MM.1S (cell line): ENCODE results near the gene CPVL.

Experiments used
- DNase-seq: peaks from one replicate; pipeline ENCODE4 v3.0.0-alpha.2; 2015
- H2AFZ ChIP-seq: fragments of 300-600 bp; sonication (generic); 2 replicates; pipeline ENCODE4 v1.6.0; 2016; ENCODE audit warnings: antibody characterized with exemption, low read length
- H3F3A ChIP-seq: fragments of 300-600 bp; sonication (generic); 2 replicates; pipeline ENCODE4 v1.6.1; 2016; ENCODE audit warnings: mild to moderate bottlenecking, antibody characterized with exemption, low read length, moderate library complexity, mixed read lengths; ENCODE audit not compliant: insufficient read depth
- H3K27ac ChIP-seq: fragments of 300-600 bp; sonication (generic); 2 replicates; pipeline ENCODE4 v1.5.1; 2016; ENCODE audit warnings: mild to moderate bottlenecking, low read length
- H3K27me3 ChIP-seq: fragments of 300-600 bp; sonication (generic); replicated peaks from 2 replicates; pipeline ENCODE4 v1.6.0; 2016; ENCODE audit warnings: low read length; ENCODE audit not compliant: insufficient read depth
- H3K36me3 ChIP-seq: fragments of 300-600 bp; sonication (generic); replicated peaks from 2 replicates; pipeline ENCODE4 v1.6.1; 2016; ENCODE audit warnings: mild to moderate bottlenecking, low read length, mixed read lengths; ENCODE audit not compliant: insufficient read depth
- H3K4me1 ChIP-seq: fragments of 300-600 bp; sonication (generic); 2 replicates; pipeline ENCODE4 v1.6.1; 2016; ENCODE audit warnings: low read length, mixed read lengths
- H3K4me2 ChIP-seq: fragments of 300-600 bp; sonication (generic); 2 replicates; pipeline ENCODE4 v1.6.0; 2016; ENCODE audit warnings: low read depth, low read length
- H3K4me3 ChIP-seq: fragments of 300-600 bp; sonication (generic); 2 replicates; pipeline ENCODE4 v1.5.1; 2016; ENCODE audit warnings: low read length, mixed read lengths
- H3K79me2 ChIP-seq: fragments of 300-600 bp; sonication (generic); 2 replicates; pipeline ENCODE4 v1.6.1; 2016; ENCODE audit warnings: mixed run types, low read length, mixed read lengths
- H3K9ac ChIP-seq: fragments of 300-600 bp; sonication (generic); 2 replicates; pipeline ENCODE4 v1.6.1; 2016; ENCODE audit warnings: low read length, mixed read lengths
- H3K9me2 ChIP-seq: fragments of 300-600 bp; sonication (generic); replicated peaks from 2 replicates; pipeline ENCODE4 v1.6.1; 2016; ENCODE audit warnings: mild to moderate bottlenecking, low read length, mixed read lengths; ENCODE audit not compliant: insufficient read depth
- H3K9me3 ChIP-seq: fragments of 300-600 bp; sonication (generic); replicated peaks from 2 replicates; pipeline ENCODE4 v1.6.1; 2016; ENCODE audit warnings: mild to moderate bottlenecking, low read length, mixed read lengths; ENCODE audit not compliant: insufficient read depth
- H4K20me1 ChIP-seq: fragments of 300-600 bp; sonication (generic); 2 replicates; pipeline ENCODE4 v1.6.1; 2016; ENCODE audit warnings: mild to moderate bottlenecking, low read length, moderate library complexity, mixed read lengths; ENCODE audit not compliant: insufficient read depth
- EZH2 ChIP-seq: fragments of 300-600 bp; sonication (generic); optimal IDR thresholded peaks from 2 replicates; pipeline ENCODE3; 2017; ENCODE audit warnings: low read depth, mild to moderate bottlenecking, antibody characterized with exemption, low read length, mixed read lengths
- EZH2phosphoT487 ChIP-seq: fragments of 300-600 bp; sonication (generic); IDR thresholded peaks from 2 replicates; pipeline ENCODE4 v1.6.1; 2018; ENCODE audit warnings: antibody characterized with exemption, low read length
- TF ChIP-seq, protein P1 (sequence below): fragments of 300-600 bp; sonication (generic); IDR thresholded peaks from 2 replicates; pipeline ENCODE4 v1.5.1; 2016; ENCODE audit warnings: antibody characterized with exemption, low read length, mixed read lengths

CPVL gene

DNA sequence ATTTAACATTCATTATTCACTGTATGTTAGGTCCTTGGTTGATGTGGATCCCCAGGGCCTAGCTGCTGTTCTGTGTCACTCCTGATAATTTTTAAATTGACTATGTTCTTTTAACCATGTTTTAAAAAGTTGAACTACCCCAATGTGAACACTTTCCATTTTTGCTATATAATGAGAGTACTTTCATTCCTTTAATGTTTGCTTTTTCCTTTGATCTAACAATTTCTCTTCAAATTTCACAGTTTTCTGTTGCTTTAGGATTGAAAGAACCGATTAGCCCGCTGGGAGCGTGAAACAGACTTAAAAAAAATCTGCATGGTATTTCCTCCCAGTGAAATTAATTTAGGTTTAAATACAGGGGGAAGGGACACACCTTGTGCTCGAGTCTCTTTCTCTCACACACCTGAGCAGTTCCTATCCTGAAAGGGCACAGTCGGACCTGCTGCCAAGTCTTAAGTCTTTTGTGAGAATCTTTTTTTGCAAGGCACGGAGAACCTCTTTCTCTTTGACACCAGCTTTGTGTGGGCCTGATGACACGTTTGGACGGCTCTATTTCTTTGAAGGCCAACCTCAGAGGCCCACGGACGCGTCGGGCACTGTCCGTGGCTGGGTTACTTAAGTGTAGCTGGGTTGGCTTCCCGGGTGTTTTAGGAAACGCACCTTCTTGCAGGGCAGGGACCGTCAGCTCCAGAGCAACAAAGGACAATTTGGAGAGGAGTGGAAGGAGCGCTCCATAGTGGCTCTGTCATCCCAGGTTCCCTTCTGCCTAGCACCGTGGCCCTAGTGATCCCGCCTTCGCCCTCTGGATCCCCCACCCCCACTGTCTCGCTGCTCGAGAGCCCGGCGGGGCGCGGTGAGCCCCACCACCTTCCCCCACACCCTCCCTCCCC, 47.2 kb upstream of the CPVL start:
- H4K20me1 ChIP-seq: no peaks in the 10 kb centered on the region
- H3K4me2 ChIP-seq: no peak overlapping the region
- TF ChIP-seq EZH2phosphoT487: no peak
- TF ChIP-seq, protein P1, sequence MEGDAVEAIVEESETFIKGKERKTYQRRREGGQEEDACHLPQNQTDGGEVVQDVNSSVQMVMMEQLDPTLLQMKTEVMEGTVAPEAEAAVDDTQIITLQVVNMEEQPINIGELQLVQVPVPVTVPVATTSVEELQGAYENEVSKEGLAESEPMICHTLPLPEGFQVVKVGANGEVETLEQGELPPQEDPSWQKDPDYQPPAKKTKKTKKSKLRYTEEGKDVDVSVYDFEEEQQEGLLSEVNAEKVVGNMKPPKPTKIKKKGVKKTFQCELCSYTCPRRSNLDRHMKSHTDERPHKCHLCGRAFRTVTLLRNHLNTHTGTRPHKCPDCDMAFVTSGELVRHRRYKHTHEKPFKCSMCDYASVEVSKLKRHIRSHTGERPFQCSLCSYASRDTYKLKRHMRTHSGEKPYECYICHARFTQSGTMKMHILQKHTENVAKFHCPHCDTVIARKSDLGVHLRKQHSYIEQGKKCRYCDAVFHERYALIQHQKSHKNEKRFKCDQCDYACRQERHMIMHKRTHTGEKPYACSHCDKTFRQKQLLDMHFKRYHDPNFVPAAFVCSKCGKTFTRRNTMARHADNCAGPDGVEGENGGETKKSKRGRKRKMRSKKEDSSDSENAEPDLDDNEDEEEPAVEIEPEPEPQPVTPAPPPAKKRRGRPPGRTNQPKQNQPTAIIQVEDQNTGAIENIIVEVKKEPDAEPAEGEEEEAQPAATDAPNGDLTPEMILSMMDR: no peak
- no peaks in the 10 kb centered on the region for H3K9me2 ChIP-seq
- no peaks in the 10 kb centered on the region for H3K27me3 ChIP-seq
- peaks cover 19% of the 10 kb centered on the region for H3F3A ChIP-seq
- no peak overlapping the region for H3K27ac ChIP-seq
- H3K4me3 ChIP-seq: no peak overlapping the region
- no peaks in the 10 kb centered on the region for H3K9me3 ChIP-seq
- no peak for DNase-seq
- H3K79me2 ChIP-seq: no peaks in the 10 kb centered on the region
- H3K4me1 ChIP-seq: peaks cover 16% of the 10 kb centered on the region
- no peak overlapping the region for H3K9ac ChIP-seq
- no peak overlapping the region for H2AFZ ChIP-seq
- no peaks in the 10 kb centered on the region for H3K36me3 ChIP-seq

DNA sequence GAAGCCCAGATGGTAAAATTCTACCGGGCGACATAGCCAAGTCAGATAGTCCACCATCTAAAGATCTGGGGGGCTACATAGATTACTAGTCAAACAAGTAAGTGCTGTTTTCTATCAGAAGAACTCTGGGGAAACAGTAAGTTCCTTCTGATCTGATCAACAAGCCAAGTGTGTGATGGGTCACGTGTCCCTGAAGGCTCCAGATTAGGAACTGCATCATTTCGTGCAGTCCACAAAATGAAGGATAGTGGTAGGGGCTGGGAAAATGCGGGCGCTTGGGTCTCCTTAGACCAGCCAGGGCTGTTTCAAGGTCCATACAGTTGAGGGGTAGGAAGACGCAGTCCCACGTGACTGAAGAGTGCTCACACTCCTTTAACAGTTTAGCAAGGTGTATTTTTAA, 46.5 kb upstream of the CPVL start:
- H3K79me2 ChIP-seq: no peaks in the 10 kb centered on the region
- no peaks in the 10 kb centered on the region for H3K9me2 ChIP-seq
- H3K9me3 ChIP-seq: no peaks in the 10 kb centered on the region
- no peaks in the 10 kb centered on the region for H3K27me3 ChIP-seq
- no peak overlapping the region for H3K9ac ChIP-seq
- H2AFZ ChIP-seq: no peak overlapping the region
- no peaks in the 10 kb centered on the region for H4K20me1 ChIP-seq
- H3K4me2 ChIP-seq: no peak overlapping the region
- H3K36me3 ChIP-seq: no peaks in the 10 kb centered on the region
- DNase-seq: no peak
- no peak overlapping the region for H3K27ac ChIP-seq
- H3F3A ChIP-seq: peaks cover 19% of the 10 kb centered on the region
- H3K4me3 ChIP-seq: no peak overlapping the region
- peaks cover 13% of the 10 kb centered on the region for H3K4me1 ChIP-seq
- TF ChIP-seq EZH2phosphoT487 (no peak), EZH2 (no peak)
- TF ChIP-seq, protein P1: no peak

DNA sequence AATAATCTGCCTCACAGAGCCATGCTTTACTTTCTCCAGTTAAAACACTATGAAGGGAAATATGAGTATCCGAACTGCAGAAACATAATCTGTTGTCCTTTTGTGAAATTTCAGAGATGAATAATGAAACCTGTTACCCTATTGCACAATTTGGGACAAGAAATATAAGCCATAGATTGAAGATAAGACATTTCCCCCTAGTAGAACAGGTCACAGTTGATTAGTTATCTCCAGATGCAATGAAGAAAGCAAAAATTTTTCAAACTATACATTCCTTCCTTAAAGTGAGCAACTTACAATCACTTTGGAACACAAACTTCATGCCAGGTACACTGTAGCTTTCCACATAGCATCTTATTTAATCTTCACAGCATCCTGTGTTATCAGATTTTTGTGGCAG, 46.0 kb upstream of the CPVL start:
- H3K79me2 ChIP-seq: no peaks in the 10 kb centered on the region
- H3K4me3 ChIP-seq: no peak overlapping the region
- H3K4me1 ChIP-seq: peaks cover 8% of the 10 kb centered on the region
- H3K9ac ChIP-seq: no peak overlapping the region
- no peak overlapping the region for H2AFZ ChIP-seq
- no peaks in the 10 kb centered on the region for H4K20me1 ChIP-seq
- TF ChIP-seq EZH2 (no peak), EZH2phosphoT487 (no peak)
- TF ChIP-seq, protein P1: no peak
- H3F3A ChIP-seq: peaks cover 18% of the 10 kb centered on the region
- H3K4me2 ChIP-seq: no peak overlapping the region
- H3K27ac ChIP-seq: no peak overlapping the region
- no peaks in the 10 kb centered on the region for H3K36me3 ChIP-seq
- no peaks in the 10 kb centered on the region for H3K9me3 ChIP-seq
- H3K9me2 ChIP-seq: no peaks in the 10 kb centered on the region
- DNase-seq: no peak
- H3K27me3 ChIP-seq: no peaks in the 10 kb centered on the region
